Fibroblast of the conjunctiva (primary cell): ENCODE measurements around the gene PTPRS.

Experiments used
- DNase-seq: peaks from one replicate; pipeline ENCODE4 v3.0.0-alpha.2; 2010; ENCODE audit warnings: low read depth

PTPRS gene

GRCh38 chr19:5355076-5355475 is 14.5 kb upstream of the PTPRS start:
- DNase-seq, result no peak

DNA sequence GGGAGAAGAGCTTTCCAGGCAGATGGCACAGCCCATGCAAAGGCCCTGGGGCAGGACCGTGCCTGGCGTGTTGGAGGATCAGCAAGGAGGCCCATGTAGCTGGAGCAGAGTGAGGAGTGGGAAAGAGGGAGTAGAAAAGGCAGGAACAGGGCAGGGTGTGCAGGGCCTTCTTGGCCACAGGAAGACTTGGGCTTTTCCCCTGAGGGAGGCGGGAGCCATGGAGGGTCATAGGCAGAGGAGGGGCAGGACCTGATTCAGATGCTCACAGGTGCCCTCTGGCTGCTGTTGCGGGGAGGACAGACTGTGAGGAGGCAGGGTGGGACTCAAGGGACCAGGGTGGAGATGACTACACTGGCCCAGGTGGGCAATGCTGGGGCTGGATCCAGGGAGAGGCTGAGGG is 13.8 kb upstream of the PTPRS start:
- DNase-seq, result no peak

- no peak for DNase-seq
Measured at GRCh38 chr19:5352229-5352763, 11.7 kb upstream of the PTPRS start.

DNA sequence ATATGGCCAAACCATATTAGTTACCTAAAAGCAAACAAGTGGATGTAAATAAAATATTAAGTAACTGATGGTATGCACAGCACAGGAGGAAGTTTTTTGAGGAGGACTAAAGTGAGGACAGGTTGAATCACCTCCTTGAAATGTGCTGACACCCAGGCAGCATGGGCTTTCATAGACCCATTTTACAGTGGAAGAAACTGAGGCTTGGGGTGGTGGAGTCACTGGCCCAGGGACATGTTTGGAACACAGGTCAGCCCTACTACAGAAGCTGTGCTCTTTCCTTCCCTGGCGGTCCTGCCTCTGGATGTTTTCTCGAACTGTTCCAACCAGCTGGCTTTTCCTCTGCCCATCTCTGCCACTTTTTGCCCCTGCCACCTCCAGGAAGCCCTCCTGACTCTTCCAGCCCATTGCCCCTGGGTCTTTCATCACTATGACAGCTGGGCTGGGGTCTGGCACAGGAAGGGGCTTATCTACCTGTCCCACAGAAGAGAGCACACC is 11.2 kb upstream of the PTPRS start:
- no peak for DNase-seq

GRCh38 chr19:5349041-5349440 is 8.4 kb upstream of the PTPRS start:
- DNase-seq, result no peak

GRCh38 chr19:5345895-5346386 is 5.3 kb upstream of the PTPRS start:
- DNase-seq, result no peak

DNA sequence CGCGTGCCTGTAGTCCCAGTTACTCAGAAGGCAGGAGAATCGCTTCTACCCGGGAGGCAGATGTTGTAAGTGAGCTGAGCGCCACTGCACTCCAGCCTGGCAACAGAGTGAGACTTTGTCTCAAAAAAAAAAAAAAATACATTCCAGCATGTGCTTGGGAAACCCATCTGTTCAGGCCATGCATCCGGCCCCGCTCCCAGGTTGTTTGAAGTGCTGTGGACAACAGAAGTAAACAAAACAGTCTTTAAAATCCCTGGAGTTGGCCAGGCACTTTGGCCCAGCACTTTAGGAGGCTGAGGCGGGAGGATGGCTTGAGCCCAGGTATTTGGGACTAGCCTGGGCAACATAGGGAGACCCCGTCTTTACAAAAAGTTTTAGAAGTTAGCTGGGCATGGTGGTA is 3.2 kb upstream of the PTPRS start:
- DNase-seq, result no peak

GRCh38 chr19:5342573-5343201 is 2.1 kb upstream of the PTPRS start:
- no peak for DNase-seq

- DNase-seq, result no peak
Measured at GRCh38 chr19:5341981-5342380, 1.4 kb upstream of the PTPRS start.

- no peak for DNase-seq
Measured at GRCh38 chr19:5341448-5341820, 822 bp upstream of the PTPRS start.

DNA sequence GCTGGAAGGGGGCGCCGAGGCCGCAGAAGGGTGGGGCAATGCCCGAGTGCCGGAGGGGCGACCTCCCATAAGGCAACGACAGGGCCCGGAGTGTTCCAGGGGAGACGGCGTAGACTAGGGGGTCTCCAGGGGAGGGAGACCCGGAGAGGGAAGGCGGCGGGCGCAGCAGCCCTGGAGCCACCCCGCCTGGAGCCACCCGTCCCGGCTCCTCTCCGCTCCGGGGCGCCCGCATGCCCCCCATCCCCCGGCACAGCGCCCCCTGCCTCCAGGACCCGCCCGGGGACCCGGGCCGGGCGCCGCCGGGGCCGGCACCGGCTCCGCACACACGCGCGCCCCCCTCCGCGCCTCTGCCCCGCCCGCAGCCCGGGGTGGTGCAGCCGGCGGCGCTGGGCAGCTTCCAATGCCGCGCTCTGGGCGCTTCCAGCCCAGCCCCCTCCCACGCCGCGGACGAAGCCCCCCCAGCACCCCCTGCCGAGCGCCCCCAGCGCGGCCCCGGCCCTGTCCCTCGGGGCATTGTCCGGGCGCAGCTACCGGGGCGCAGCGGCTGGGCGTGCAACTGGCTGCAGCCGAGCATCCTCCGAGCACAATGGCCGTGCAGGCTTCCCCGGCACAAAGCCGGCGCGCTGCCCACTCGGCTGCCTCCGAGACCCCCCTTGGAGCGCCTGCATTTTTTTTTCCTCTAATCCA is 519 bp downstream of the PTPRS start:
- DNase-seq, result no peak

DNA sequence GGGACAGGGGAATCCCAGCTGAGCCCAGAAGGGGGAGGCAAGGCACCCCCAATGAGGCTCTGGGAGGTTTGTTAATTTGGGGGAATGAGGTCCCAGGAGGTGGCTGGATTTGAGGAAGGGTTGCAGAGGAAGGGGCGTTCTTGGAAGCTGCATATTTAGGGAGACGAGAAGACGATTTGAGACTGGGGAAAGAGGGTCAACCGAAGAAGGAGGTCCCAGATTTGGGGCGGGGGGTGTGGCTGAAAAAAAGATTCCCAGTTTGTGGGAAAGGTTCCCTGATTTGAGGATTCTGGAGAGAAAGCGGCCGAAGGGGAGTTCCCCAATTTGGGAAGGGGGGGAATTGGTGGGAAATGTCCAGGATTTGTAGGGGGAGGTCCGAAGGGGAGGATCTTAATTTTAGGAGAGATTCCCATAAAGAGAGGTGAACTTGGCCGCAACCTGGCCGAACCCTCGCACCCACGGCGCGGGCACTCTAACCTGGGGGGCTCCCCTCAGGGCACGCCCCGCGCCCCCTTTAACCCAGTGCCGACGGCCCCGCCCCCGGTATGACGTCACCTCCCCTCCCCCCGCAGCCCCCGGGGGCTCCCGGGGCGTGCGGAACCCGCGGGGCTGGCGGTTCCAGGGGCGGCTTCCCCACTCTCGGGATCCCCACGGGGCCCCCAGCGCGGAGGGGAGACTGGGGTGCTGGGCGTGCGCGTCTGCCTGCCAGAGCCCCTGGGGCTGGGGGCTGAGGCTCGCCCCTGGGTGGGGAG is 1.2 kb downstream of the PTPRS start:
- DNase-seq, result no peak

DNA sequence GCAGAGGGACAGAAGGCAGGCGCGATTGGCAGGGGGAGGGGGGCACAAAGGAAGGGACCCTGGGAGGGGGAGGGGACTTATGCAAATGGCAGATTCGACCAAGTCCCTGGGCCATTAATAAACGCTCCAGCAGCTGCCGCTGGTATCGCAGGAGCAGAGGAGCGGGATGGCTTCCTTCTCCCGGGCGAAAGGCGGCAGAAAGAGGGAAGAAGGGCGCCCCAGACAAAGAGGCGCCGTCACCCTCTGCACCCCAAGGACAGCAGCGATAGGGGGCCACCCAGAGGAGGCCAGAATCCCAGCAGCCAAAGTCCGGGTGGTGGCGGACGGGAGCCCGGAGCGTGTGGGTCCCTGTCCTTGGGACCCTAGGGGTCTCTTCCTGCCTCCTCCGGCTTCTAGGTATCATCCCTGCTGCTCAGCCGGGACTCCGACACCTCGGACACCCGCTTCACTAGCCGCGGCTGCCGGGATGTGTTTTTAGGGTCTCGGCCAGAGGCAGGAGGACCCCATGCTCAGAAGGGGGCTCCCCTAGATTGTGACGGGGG is 1.9 kb downstream of the PTPRS start:
- DNase-seq, result no peak

DNA sequence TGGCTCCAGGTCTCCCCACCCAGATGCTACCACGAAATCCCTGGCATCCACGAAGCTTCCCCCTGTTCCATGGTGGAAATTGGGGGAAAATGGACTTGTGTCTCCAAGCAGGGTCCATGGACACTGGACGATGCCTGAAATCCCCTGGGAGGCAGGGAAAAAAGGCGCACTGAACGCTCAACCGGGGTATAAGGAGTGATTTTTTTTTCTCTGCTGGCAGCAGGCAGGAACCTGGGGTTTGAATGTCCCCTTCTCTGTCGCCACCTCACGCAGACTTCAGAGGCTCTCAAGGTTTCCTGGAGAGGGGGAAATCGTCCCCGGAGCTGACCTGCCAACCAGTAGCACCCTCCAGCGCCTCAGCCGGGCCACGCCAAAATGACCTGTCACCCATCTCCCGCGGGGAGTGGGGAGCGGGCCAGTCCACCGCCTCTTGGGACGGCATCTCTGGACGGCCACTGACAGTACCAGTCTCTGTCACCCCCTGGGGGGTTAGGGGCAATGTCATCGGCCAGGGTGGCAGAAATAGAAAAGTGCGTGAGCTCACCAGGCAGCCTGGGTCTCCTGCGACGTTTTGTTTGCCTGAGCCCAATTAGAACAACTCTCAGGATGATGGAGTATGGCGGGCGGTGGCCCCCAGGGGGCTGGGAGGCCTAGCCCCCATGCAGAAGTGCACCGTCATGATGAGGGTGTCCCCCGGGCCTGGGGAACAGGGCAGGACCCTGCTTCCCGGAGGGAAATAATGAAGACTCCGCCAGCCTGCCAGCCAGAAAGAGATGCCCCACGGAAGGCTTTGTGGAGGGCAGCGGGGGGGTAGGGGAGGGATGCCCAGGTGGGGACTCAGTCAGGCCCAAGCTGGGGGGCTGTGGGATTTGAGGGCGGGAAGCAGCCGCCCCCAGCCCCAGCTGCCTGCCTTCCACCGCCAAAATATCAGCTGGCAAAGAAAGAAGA is 2.6 kb downstream of the PTPRS start:
- no peak for DNase-seq

DNA sequence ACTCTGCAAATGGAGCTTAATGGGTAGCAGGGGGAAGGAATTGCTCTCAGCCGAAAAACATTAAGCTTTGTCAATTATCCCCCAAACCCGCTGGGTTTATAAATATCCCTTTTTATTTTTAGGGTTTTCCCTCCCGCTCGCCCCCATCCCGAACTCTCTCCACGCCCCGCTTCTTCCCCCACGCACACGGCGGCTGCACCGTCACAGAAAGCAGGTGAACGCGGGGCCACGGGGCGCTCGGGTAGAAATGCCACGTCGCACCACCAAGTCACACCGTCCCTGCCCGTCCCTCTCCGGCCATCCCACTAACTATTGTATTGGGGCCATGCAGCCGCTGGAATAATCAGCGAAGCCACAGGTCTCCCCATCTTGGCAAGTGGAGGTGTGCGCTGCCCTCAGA is 3.5 kb downstream of the PTPRS start:
- no peak for DNase-seq

- DNase-seq, result no peak
Measured at GRCh38 chr19:5336195-5336965, 4.2 kb downstream of the PTPRS start.

DNA sequence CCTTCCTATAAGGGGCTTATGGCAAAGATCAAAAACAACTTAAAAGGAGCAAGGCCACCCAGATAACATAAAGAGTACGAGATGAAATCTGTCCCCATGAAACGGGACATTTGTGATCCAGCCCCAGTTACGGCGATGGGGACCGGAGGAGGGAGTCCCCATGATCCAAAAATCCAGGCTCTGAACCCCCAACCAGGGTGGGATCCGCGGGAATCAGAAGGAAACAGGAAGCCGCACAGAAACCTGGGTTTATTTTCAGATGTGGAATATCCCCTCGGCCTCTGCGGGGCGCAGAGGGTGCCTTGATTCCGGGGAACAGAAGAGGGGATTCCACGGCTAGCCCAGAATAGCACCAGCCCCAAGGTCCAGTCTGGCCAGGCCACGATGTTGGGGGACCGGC is 5.0 kb downstream of the PTPRS start:
- no peak for DNase-seq

DNA sequence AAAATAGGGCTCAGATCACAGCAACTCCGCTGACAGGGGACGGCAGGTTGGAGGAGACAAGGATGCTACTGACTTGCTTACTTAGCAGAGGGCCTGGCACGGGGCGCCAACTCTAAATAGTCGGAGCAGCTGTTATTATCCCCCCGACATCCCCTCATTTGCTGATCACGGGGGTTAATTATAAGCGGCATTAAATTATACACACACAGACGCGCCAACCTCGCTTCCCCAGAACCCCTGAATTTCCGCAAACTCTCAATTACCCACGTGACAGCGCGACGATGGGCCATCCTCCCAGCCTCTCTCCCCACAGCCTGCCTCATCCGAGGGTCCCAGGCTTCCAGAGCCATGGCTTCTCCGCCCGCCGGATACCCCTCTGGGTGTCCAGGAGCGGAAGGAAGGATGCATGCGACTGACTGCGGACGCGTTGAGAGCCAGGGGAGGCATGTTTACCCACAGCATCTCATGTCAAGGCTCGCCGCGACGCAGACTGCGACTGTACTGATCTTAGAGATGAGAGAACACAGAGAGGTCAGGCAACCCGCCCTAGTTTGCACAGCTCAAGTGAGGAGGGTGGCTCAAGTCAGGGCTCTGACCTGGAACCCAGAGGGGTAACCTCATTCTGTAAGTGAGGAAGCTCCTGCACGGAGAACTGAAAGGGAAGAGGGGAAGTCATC is 5.7 kb downstream of the PTPRS start:
- DNase-seq, result no peak

GRCh38 chr19:5334366-5334739 is 6.3 kb downstream of the PTPRS start:
- no peak for DNase-seq
